Heart left ventricle (tissue), 16 donors: ENCODE results near the gene SMPDL3B. TPM values are rescaled to one million over a fixed set of nuclear protein-coding genes. Genes with fewer than 3 reads are reported as not detected.

ENCODE experiments used
- ATAC-seq, 4 donors: fragments of 200-7000 bp; cut with Tn5 transposase; one replicate each; pipeline ENCODE4 v1.9.1; 2020 to 2022; ENCODE audit warnings: moderate library complexity in 4 of 4, mild to moderate bottlenecking in 3 of 4, moderate number of reproducible peaks in 1 of 4
- DNase-seq, 5 donors: peaks; one replicate each; pipeline ENCODE4 v3.0.0-alpha.2; 2020
- H3K27ac ChIP-seq, 12 donors: fragments of 200-600 bp; sonication (generic) in 4 of 12; one replicate each; pipeline versions ENCODE4 v1.5.0 to v1.8.0; 2016 to 2022; ENCODE audit warnings: mild to moderate bottlenecking in 2 of 12
- H3K27me3 ChIP-seq, 9 donors: fragments of 200-600 bp; sonication (generic) in 2 of 9; one replicate each; pipeline versions ENCODE4 v1.5.1 to v1.8.0; 2016 to 2022; ENCODE audit warnings: mild to moderate bottlenecking in 3 of 9
- H3K36me3 ChIP-seq, 9 donors: fragments of 200-600 bp; sonication (generic) in 2 of 9; one replicate each; pipeline versions ENCODE4 v1.5.0 to v1.8.0; 2018 to 2022; ENCODE audit warnings: mild to moderate bottlenecking in 2 of 9
- H3K4me1 ChIP-seq, 12 donors: fragments of 200-600 bp; sonication (generic) in 4 of 12; one replicate each; pipeline versions ENCODE4 v1.5.0 to v1.8.0; 2016 to 2022; ENCODE audit warnings: mild to moderate bottlenecking in 3 of 12
- H3K4me3 ChIP-seq, 12 donors: fragments of 200-600 bp; sonication (generic) in 4 of 12; one replicate each; pipeline versions ENCODE4 v1.5.0 to v1.8.0; 2017 to 2022; ENCODE audit warnings: mild to moderate bottlenecking in 9 of 12, moderate library complexity in 4 of 12
- H3K9me3 ChIP-seq, 12 donors: fragments of 200-600 bp; sonication (generic) in 4 of 12; one replicate each; pipeline versions ENCODE4 v1.5.0 to v1.8.0; 2016 to 2022; ENCODE audit warnings: mild to moderate bottlenecking in 1 of 12
- CTCF ChIP-seq, 12 donors: fragments of 200-600 bp; sonication (generic) in 4 of 12; IDR thresholded peaks; one replicate each; pipeline versions ENCODE4 v1.5.0 to v1.8.0; 2018 to 2022; ENCODE audit warnings: antibody characterized with exemption in 12 of 12, mild to moderate bottlenecking in 5 of 12
- POLR2A ChIP-seq, 2 donors: fragments of 450-650 bp; IDR thresholded peaks; one replicate each; pipeline ENCODE4 v1.6.1; 2017; ENCODE audit warnings: antibody characterized with exemption in 2 of 2, mild to moderate bottlenecking in 2 of 2, moderate library complexity in 2 of 2
- WGBS, 4 donors: extraction: QIAGEN DNeasy Blood & Tissue Kit in 2 of 4; methylation state at CpG; one replicate each; pipeline versions ENCODE4 v1.1.5 to v1.1.7; 2013 to 2018; 5-methylcytosine and 5-hydroxymethylcytosine counted together
- intact Hi-C, 10 donors: fragments of 100-400 bp; cut with DNase I; formaldehyde crosslinking; loops; one replicate each; pipeline versions ENCODE4 v1.11.1 to v1.14.2; 2022
- polyA plus RNA-seq, 2 donors: library from polyadenylated mRNA; stranded (reverse); fragments of 200-250 nt; gene quantifications; one replicate each; pipeline ENCODE4 v1.2.3, GENCODE V29; 2013
- total RNA-seq, 9 donors: library from RNA; depleted of rRNA in 2 of 9; stranded (reverse); fragments of >200 nt in 2 of 9; fragmentation: NEBNext Ultra II Directional in 3 of 9; extraction: Animal tissue kit (Norgen Biotek cat#: 25700) in 3 of 9; gene quantifications; one replicate each; pipeline versions ENCODE4 v1.1.0 to v1.2.4, GENCODE V29; 2016 to 2023
- donor health status: ischemic (EF 13 %, LVEDD 7.1; RV severe dilation, severe dysfunction).
- donor health status: healthy with polysubstance abuse.
- donor health status: DM: no; HTN: yes; CAD: no.
- donor health status: DM: no; HTN: no; CAD: no.
- donor health status: ischemic (EF 25% LVEDD 6.9; RV normal size, moderate dysfunction).
- donor health status: ischemic (EF 25% LVEDD 5.7; RV mildly dilated, moderate dysfunction).
- donor health status: healthy.
- donor health status: DM: yes; HTN: yes; CAD: no.
- donor health status: ischemic (EF 35%, LVEDD 5.7; RV mildly dilated, moderate dysfunction).
- donor health status: nonischemic (EF 11% LVEDD 7.7; RV severe dilation, severe dysfunction).
- donor health status: DM: yes; HTN: yes; CAD: no.
- donor health status: PGD.
- donor health status: ischemic (EF 29% LVEDD 5.4; RV normal size, mild dysfunction).
- donor health status: nonischemic (EF 23%, LVEDD 6.1; RV moderate dilation, normal function).

The SMPDL3B gene
- total and polyA plus RNA-seq, 11 donors, result 0.08 to 2.2 TPM; not detected in 9

GRCh38 chr1:27966402-27967105 lies 31.8 kb downstream of the SMPDL3B start:
- WGBS, 4 donors, result 92 to 95% (median 94%) methylated on average over 21 to 24 of the region's 24 CpGs
- no peak for ATAC-seq
- no peak for TF ChIP-seq CTCF (IDR thresholded peaks at IDR 0.05)
- no peak for TF ChIP-seq POLR2A (IDR thresholded peaks at IDR 0.05)

GRCh38 chr1:27967106-27967883 lies 32.5 kb downstream of the SMPDL3B start:
- Histone ChIP-seq H3K9me3 (no peaks in the 10 kb centered on the region), H3K36me3 (peaks cover 0 to 58% (median 36%) of the 10 kb centered on the region in 9 donors), H3K4me1 (peaks cover 0 to 25% (median 14%) of the 10 kb centered on the region in 12 donors), H3K27me3 (no peaks in the 10 kb centered on the region), H3K27ac (no peak overlapping the region), H3K4me3 (no peak overlapping the region)
- no peak for ATAC-seq
- intact Hi-C loops, result no loop called here
- WGBS, 4 donors, result 95 to 97% (median 96%) methylated on average over 12 of the region's 12 CpGs
- no peak for TF ChIP-seq CTCF (IDR thresholded peaks at IDR 0.05)
- no peak for TF ChIP-seq POLR2A (IDR thresholded peaks at IDR 0.05)
- DNase-seq, result no peak

More at GRCh38 chr1:27966402-27967105, 31.8 kb downstream of the SMPDL3B start:
- Histone ChIP-seq H3K4me3 (no peak overlapping the region), H3K27me3 (no peaks in the 10 kb centered on the region), H3K27ac (no peak overlapping the region), H3K36me3 (peaks cover 0 to 58% (median 36%) of the 10 kb centered on the region in 9 donors), H3K9me3 (no peaks in the 10 kb centered on the region), H3K4me1 (peaks cover 0 to 26% (median 9%) of the 10 kb centered on the region in 12 donors)
- DNase-seq, result no peak
- intact Hi-C loops, result no loop called here

GRCh38 chr1:27967884-27968466 lies 33.2 kb downstream of the SMPDL3B start:
- Histone ChIP-seq H3K27me3 (no peaks in the 10 kb centered on the region), H3K9me3 (no peaks in the 10 kb centered on the region), H3K27ac (no peak overlapping the region), H3K36me3 (peaks cover 0 to 65% (median 40%) of the 10 kb centered on the region in 9 donors), H3K4me3 (no peak overlapping the region), H3K4me1 (peaks cover 0 to 26% (median 14%) of the 10 kb centered on the region in 12 donors)
- TF ChIP-seq CTCF (IDR thresholded peaks at IDR 0.05), result no peak
- no peak for TF ChIP-seq POLR2A (IDR thresholded peaks at IDR 0.05)
- 89 to 94% (median 93%) methylated on average over 4 of the region's 4 CpGs for WGBS, 4 donors
- ATAC-seq (no peak), DNase-seq (no peak)
- intact Hi-C loops, result no loop called here

- intact Hi-C loops, result no loop called here
- TF ChIP-seq POLR2A (IDR thresholded peaks at IDR 0.05) (no peak), CTCF (IDR thresholded peaks at IDR 0.05) (no peak)
- peaks cover 0 to 26% (median 14%) of the 10 kb centered on the region in 12 donors for H3K4me1 ChIP-seq
- no peaks in the 10 kb centered on the region for H3K9me3 ChIP-seq
- H3K27ac ChIP-seq, result no peak overlapping the region
- no peaks in the 10 kb centered on the region for H3K27me3 ChIP-seq
- ATAC-seq (peak in 1 of 4 donors; percentile 37), DNase-seq (no peak)
- no peak overlapping the region for H3K4me3 ChIP-seq
- peaks cover 0 to 67% (median 39%) of the 10 kb centered on the region in 9 donors for H3K36me3 ChIP-seq
- WGBS, 4 donors, result 65 to 76% (median 67%) methylated on average over 3 of the region's 3 CpGs
These were observed 33.9 kb downstream of the SMPDL3B start for GRCh38 chr1:27968692-27969091.
